ENCODE results near the gene ZNF385B.

- TF ChIP-seq CTCF (IDR thresholded peaks at IDR 0.05): no peak
- TF ChIP-seq POLR2AphosphoS5 (IDR thresholded peaks at IDR 0.05): no peak
- no peak for TF ChIP-seq POLR2A (IDR thresholded peaks at IDR 0.05)
Observed at GRCh38 chr2:179437430-179437829, 424.0 kb downstream of the ZNF385B start.

Data from stomach (tissue), 4 donors.